ENCODE data around the gene CPEB1. TPM values are rescaled to one million over a fixed set of nuclear protein-coding genes. Genes with fewer than 3 reads are reported as not detected.

Gene CPEB1
- total RNA-seq, 4 donors from 2014 or later = 1.7 to 8.2 (median 3.0) TPM

DNA sequence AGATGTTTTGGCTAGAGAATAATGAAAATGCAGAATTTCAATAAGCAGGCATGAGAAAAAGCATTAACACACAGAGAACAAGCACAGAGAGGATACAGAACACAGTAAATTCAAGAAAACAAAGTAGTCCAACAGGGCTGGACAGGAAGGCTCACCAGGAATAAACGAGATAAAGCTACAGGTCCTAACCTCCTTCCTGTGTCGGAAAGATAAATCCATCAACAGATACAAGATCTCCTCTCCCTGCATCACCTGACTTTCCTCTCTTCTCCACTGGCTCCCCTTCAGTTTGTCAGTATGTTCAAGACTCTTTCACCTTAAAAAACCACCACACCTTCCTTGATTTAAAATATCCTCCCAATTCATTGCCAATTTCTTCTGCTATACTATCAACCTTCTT is 11.4 kb downstream of the CPEB1 start:
- TF ChIP-seq CTCF (IDR thresholded peaks at IDR 0.05; ENCODE audit: low read depth) = no peak

DNA sequence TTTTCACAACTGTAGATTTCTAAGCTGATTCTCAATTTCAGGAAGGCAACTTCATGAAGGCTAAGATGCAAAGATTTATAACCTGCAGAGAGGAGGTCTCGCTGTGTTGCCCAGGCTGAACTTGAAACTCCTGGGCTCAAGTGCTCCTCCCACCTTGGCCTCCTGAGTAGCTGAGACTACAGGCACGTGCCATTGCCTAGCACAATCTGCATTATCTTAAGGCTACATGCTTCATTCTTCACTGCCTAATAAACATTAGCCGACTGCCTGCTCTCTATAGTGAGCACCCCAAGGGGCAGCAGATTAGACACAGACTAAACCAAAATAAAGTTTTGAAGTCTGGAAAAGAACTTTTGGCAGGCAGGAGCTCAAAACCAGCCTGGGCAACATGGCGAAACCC is 17.1 kb downstream of the CPEB1 start:
- no peak for TF ChIP-seq CTCF (IDR thresholded peaks at IDR 0.05; ENCODE audit: low read depth)

- no peak for TF ChIP-seq CTCF (IDR thresholded peaks at IDR 0.05; ENCODE audit: low read depth)
Observed at GRCh38 chr15:82625136-82625535, 22.0 kb downstream of the CPEB1 start.

- TF ChIP-seq CTCF (IDR thresholded peaks at IDR 0.05; ENCODE audit: low read depth) = no peak
Observed at GRCh38 chr15:82624438-82624837, 22.7 kb downstream of the CPEB1 start.

DNA sequence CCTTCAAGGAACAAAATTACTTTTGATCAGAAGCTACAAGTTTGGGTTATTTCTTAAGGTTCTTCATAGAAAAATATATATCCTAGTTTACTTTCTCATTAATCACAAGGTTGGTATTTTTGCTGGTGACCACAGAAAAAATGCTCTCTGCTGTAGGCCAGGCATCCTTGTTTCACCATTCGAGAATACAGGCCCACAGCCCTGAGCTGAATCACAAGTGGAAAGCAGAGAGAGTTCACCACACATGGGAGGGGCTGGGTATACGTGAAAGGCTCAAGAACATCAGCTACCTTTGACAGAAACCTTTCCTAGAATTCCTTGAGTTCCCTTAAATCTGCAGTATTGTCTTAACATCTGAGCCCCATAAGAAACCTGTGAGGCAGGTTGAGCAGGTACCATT is 23.2 kb downstream of the CPEB1 start:
- TF ChIP-seq CTCF (IDR thresholded peaks at IDR 0.05; ENCODE audit: low read depth) = no peak

GRCh38 chr15:82621970-82622369 is 25.2 kb downstream of the CPEB1 start:
- no peak for TF ChIP-seq CTCF (IDR thresholded peaks at IDR 0.05; ENCODE audit: low read depth)

DNA sequence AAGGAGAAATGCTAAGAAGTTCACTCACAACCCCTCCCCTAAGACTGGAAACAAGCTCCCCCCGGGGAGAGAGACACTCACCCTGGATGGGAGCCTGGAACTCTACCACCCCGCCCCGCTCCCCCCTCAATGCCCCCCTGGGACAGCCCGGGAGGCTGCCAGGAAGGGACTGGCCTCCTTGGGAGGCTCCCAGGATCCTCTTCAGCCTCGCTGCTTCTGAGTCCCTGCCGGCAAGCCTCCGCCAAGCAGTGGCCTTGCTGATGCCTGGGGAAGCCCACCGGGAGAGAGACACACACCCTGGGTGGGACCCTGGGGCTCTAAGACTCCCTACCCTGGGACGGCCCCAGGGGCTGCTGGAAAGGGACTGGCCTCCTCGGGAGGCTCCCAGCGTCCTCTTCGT is 33.4 kb downstream of the CPEB1 start:
- no peak for TF ChIP-seq CTCF (IDR thresholded peaks at IDR 0.05; ENCODE audit: low read depth)

Measured in subcutaneous adipose tissue (tissue), 4 donors.